HEK293 (cell line): ENCODE measurements around the gene PCDH9.

Experiments used
- CTCF ChIA-PET: fragments of 350-600 bp; formaldehyde crosslinking; extraction: SDS; loops from one replicate; lab custom pipeline; 2021; ENCODE audit warnings: antibody characterized with exemption; lab: Yijun Ruan, JAX
- POLR2A ChIA-PET: fragments of 300-600 bp; formaldehyde crosslinking; extraction: SDS; loops from one replicate; lab custom pipeline; 2020; ENCODE audit warnings: antibody characterized with exemption, inconsistent platforms; lab: Yijun Ruan, JAX
- H3K27ac ChIP-seq: fragments of 200-500 bp; sonication (Bioruptor generic); 2 replicates; pipeline ENCODE4 v1.5.1; 2014; ENCODE audit warnings: low read depth, low read length, control low read depth, inconsistent platforms; ENCODE audit errors: extremely low read depth
- H3K36me3 ChIP-seq, 2 experiments: fragments of 200-500 bp in 1 of 2; sonication (Bioruptor generic) in 1 of 2; 1 replicate in 1 of 2; 2 replicates in 1 of 2; pipeline ENCODE4 v1.5.1; 2014 to 2017; ENCODE audit warnings: inconsistent platforms in 2 of 2, low read length in 2 of 2; ENCODE audit not compliant: control insufficient read depth in 2 of 2, insufficient read depth in 1 of 2
- H3K4me1 ChIP-seq: fragments of 200-500 bp; sonication (Bioruptor generic); 2 replicates; pipeline ENCODE4 v1.5.1; 2014; ENCODE audit warnings: mild to moderate bottlenecking, low read length, inconsistent platforms; ENCODE audit not compliant: control insufficient read depth, insufficient read depth
- H3K4me3 ChIP-seq: 2 replicates; pipeline ENCODE4 v1.5.1; 2011; ENCODE audit warnings: low read depth, mild to moderate bottlenecking, control low read depth, low read length, moderate library complexity
- H3K9me3 ChIP-seq: fragments of 200-500 bp; sonication (Bioruptor generic); 2 replicates; pipeline ENCODE4 v1.5.1; 2014; ENCODE audit warnings: low read depth, low read length, inconsistent platforms; ENCODE audit not compliant: control insufficient read depth, insufficient read depth
- GLI2 ChIP-seq: fragments of 450-650 bp; formaldehyde crosslinking; IDR thresholded peaks from 2 replicates; pipeline ENCODE4; 2017; ENCODE audit warnings: missing biosample characterization, missing genetic modification characterization, low read depth, borderline replicate concordance
- RBAK ChIP-seq: fragments of 450-650 bp; formaldehyde crosslinking; IDR thresholded peaks from 2 replicates; pipeline ENCODE4 v1.5.1; 2016; ENCODE audit warnings: missing biosample characterization, missing genetic modification characterization
- TCF7L2 ChIP-seq: IDR thresholded peaks from 2 replicates; pipeline ENCODE4 v1.6.1; 2011; ENCODE audit warnings: low read depth, mild to moderate bottlenecking, inconsistent platforms, low read length, moderate library complexity, borderline replicate concordance
- YY1 ChIP-seq: fragments of 450-650 bp; formaldehyde crosslinking; IDR thresholded peaks from 2 replicates; pipeline ENCODE4 v1.5.1; 2018; ENCODE audit warnings: missing biosample characterization, missing genetic modification characterization
- ZBTB20 ChIP-seq: fragments of 450-650 bp; formaldehyde crosslinking; IDR thresholded peaks from 2 replicates; pipeline ENCODE4 v1.5.1; 2016; ENCODE audit warnings: missing biosample characterization, missing genetic modification characterization
- ZBTB48 ChIP-seq: fragments of 450-650 bp; formaldehyde crosslinking; IDR thresholded peaks from 2 replicates; pipeline ENCODE4 v1.5.1; 2016; ENCODE audit warnings: missing biosample characterization, missing genetic modification characterization
- ZBTB6 ChIP-seq: fragments of 450-650 bp; formaldehyde crosslinking; IDR thresholded peaks from 2 replicates; pipeline ENCODE4 v1.5.1; 2017; ENCODE audit warnings: missing biosample characterization, missing genetic modification characterization
- ZNF121 ChIP-seq: fragments of 450-650 bp; formaldehyde crosslinking; IDR thresholded peaks from 2 replicates; pipeline ENCODE4 v1.5.1; 2016; ENCODE audit warnings: missing biosample characterization, missing genetic modification characterization
- ZNF184 ChIP-seq: fragments of 450-650 bp; IDR thresholded peaks from 2 replicates; pipeline ENCODE4 v1.5.1; 2018; ENCODE audit warnings: missing biosample characterization, mild to moderate bottlenecking, missing genetic modification characterization
- ZNF211 ChIP-seq: fragments of 450-650 bp; formaldehyde crosslinking; IDR thresholded peaks from 2 replicates; pipeline ENCODE4 v1.5.1; 2016; ENCODE audit warnings: low read depth, missing biosample characterization, missing genetic modification characterization
- ZNF248 ChIP-seq: fragments of 450-650 bp; formaldehyde crosslinking; IDR thresholded peaks from 2 replicates; pipeline ENCODE4 v1.5.1; 2017; ENCODE audit warnings: missing biosample characterization, missing genetic modification characterization
- ZNF266 ChIP-seq: fragments of 450-650 bp; formaldehyde crosslinking; IDR thresholded peaks from 2 replicates; pipeline ENCODE4 v1.5.1; 2016; ENCODE audit warnings: missing biosample characterization, missing genetic modification characterization, low read depth
- ZNF426 ChIP-seq: fragments of 450-650 bp; formaldehyde crosslinking; IDR thresholded peaks from 2 replicates; pipeline ENCODE4 v1.5.1; 2017; ENCODE audit warnings: missing biosample characterization, missing genetic modification characterization, mild to moderate bottlenecking, inconsistent platforms, moderate library complexity
- ZNF433 ChIP-seq: fragments of 450-650 bp; formaldehyde crosslinking; IDR thresholded peaks from 2 replicates; pipeline ENCODE4 v1.5.1; 2016; ENCODE audit warnings: missing biosample characterization, missing genetic modification characterization, low read depth
- ZNF473 ChIP-seq: fragments of 450-650 bp; formaldehyde crosslinking; IDR thresholded peaks from 2 replicates; pipeline ENCODE4 v1.5.1; 2017; ENCODE audit warnings: missing biosample characterization, missing genetic modification characterization
- ZNF521 ChIP-seq: fragments of 450-650 bp; formaldehyde crosslinking; IDR thresholded peaks from 2 replicates; pipeline ENCODE4 v1.5.1; 2017; ENCODE audit warnings: missing biosample characterization, mild to moderate bottlenecking, missing genetic modification characterization
- ZNF530 ChIP-seq: fragments of 450-650 bp; formaldehyde crosslinking; IDR thresholded peaks from 2 replicates; pipeline ENCODE4 v1.5.1; 2016; ENCODE audit warnings: low read depth, missing biosample characterization, missing genetic modification characterization
- ZNF621 ChIP-seq: fragments of 450-650 bp; formaldehyde crosslinking; IDR thresholded peaks from 2 replicates; pipeline ENCODE4 v1.5.1; 2017; ENCODE audit warnings: missing biosample characterization, missing genetic modification characterization
- ZNF677 ChIP-seq: fragments of 450-650 bp; IDR thresholded peaks from 2 replicates; pipeline ENCODE4 v1.5.0; 2018; ENCODE audit warnings: missing biosample characterization, mild to moderate bottlenecking, missing genetic modification characterization, moderate library complexity
- ZNF791 ChIP-seq: fragments of 450-650 bp; formaldehyde crosslinking; IDR thresholded peaks from 2 replicates; pipeline ENCODE4 v1.5.1; 2016; ENCODE audit warnings: missing biosample characterization, missing genetic modification characterization
- ZNF792 ChIP-seq: fragments of 450-650 bp; formaldehyde crosslinking; IDR thresholded peaks from 2 replicates; pipeline ENCODE4 v1.5.1; 2016; ENCODE audit warnings: missing biosample characterization, missing genetic modification characterization
- ZNF843 ChIP-seq: fragments of 450-650 bp; formaldehyde crosslinking; IDR thresholded peaks from 2 replicates; pipeline ENCODE4 v1.5.1; 2016; ENCODE audit warnings: missing biosample characterization, missing genetic modification characterization
- ZXDB ChIP-seq: fragments of 450-650 bp; formaldehyde crosslinking; IDR thresholded peaks from 2 replicates; pipeline ENCODE4 v1.5.1; 2016; ENCODE audit warnings: missing biosample characterization, missing genetic modification characterization
- TF ChIP-seq, protein P1 (sequence below): fragments of 450-650 bp; formaldehyde crosslinking; IDR thresholded peaks from 2 replicates; pipeline ENCODE4 v1.5.1; 2016; ENCODE audit warnings: missing biosample characterization, missing genetic modification characterization
- TF ChIP-seq, protein P2 (sequence below): fragments of 450-650 bp; formaldehyde crosslinking; IDR thresholded peaks from 2 replicates; pipeline ENCODE4 v1.5.1; 2016; ENCODE audit warnings: missing biosample characterization, missing genetic modification characterization

Gene PCDH9

GRCh38 chr13:66951426-66951825, 278.7 kb downstream of the PCDH9 start:
- Histone ChIP-seq H3K27ac (no peak overlapping the region), H3K4me3 (no peak overlapping the region), H3K9me3 (no peaks in the 10 kb centered on the region), H3K4me1 (no peaks in the 10 kb centered on the region), H3K36me3 (no peaks in the 10 kb centered on the region)
- CTCF ChIA-PET = no interaction called here
- TF ChIP-seq ZNF530 (tag by site-specific recombination) (no peak), ZBTB48 (tag by site-specific recombination) (no peak), ZNF473 (tag by site-specific recombination) (no peak), ZNF184 (no peak), ZNF621 (no peak), GLI2 (tag by site-specific recombination) (no peak), ZNF521 (tag by site-specific recombination) (no peak), ZNF426 (no peak), ZNF248 (tag by site-specific recombination) (no peak), ZNF433 (tag by site-specific recombination) (no peak), ZBTB6 (tag by site-specific recombination) (no peak), ZXDB (tag by site-specific recombination) (no peak), ZNF121 (tag by site-specific recombination) (no peak)
- POLR2A ChIA-PET = no interaction called here

DNA sequence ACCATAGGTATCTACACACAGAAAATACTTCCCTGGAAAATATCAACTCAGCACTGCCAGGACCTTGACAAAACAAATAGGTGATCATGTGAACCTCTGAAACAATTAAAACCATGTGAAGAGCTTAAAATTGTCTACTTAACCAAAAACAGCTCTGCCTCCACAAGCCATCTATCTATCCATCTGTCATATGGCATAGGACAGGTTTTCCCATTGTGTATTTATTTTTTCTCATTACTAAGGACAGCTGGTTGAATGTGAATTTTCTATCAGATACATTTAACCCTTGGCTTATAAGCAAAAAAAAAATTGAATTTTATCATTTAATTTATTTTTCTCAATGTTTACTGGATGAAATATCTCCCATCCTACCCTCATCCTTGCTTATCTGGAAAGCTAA, 279.5 kb downstream of the PCDH9 start:
- H3K4me1 ChIP-seq = no peaks in the 10 kb centered on the region
- H3K4me3 ChIP-seq = no peak overlapping the region
- H3K36me3 ChIP-seq = no peaks in the 10 kb centered on the region
- H3K27ac ChIP-seq = no peak overlapping the region
- ChIA-PET CTCF (no interaction called here), POLR2A (no interaction called here)
- TF ChIP-seq TCF7L2 (0 out of 2 replicates have a peak, but pooled peaks have one; percentile 23), ZNF211 (tag by site-specific recombination) (no peak)
- H3K9me3 ChIP-seq = no peaks in the 10 kb centered on the region

DNA sequence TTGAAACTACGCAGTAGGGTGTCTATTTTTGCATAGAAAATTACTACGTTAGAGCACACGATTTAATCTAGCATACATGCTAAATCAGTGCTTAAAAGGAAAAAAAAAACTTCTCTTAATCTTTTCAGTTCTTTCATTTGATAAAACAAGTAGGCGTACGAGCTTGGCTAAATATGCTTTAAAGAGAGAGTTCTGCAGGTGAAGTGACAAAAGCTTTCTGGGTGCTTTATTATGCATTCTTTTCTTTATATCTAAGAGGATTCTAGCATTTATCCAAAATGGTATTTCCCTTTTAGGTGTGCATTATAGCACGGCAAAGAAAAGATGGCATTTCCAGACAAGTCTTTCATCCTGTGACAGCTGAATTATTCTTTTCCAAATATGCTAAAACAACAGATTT, 281.2 kb downstream of the PCDH9 start:
- no peaks in the 10 kb centered on the region for H3K36me3 ChIP-seq
- H3K4me1 ChIP-seq = no peaks in the 10 kb centered on the region
- H3K27ac ChIP-seq = no peak overlapping the region
- H3K4me3 ChIP-seq = no peak overlapping the region
- ChIA-PET POLR2A (no interaction called here), CTCF (no interaction called here)
- H3K9me3 ChIP-seq = no peaks in the 10 kb centered on the region
- TF ChIP-seq RBAK (tag by site-specific recombination) (no peak), ZNF791 (tag by site-specific recombination) (no peak), ZNF677 (no peak), ZNF211 (tag by site-specific recombination) (no peak), YY1 (tag by site-specific recombination) (no peak), ZNF792 (tag by site-specific recombination) (no peak), ZNF843 (tag by site-specific recombination) (no peak), ZBTB20 (tag by site-specific recombination) (no peak), ZNF266 (tag by site-specific recombination) (no peak)
- TF ChIP-seq, protein P1, sequence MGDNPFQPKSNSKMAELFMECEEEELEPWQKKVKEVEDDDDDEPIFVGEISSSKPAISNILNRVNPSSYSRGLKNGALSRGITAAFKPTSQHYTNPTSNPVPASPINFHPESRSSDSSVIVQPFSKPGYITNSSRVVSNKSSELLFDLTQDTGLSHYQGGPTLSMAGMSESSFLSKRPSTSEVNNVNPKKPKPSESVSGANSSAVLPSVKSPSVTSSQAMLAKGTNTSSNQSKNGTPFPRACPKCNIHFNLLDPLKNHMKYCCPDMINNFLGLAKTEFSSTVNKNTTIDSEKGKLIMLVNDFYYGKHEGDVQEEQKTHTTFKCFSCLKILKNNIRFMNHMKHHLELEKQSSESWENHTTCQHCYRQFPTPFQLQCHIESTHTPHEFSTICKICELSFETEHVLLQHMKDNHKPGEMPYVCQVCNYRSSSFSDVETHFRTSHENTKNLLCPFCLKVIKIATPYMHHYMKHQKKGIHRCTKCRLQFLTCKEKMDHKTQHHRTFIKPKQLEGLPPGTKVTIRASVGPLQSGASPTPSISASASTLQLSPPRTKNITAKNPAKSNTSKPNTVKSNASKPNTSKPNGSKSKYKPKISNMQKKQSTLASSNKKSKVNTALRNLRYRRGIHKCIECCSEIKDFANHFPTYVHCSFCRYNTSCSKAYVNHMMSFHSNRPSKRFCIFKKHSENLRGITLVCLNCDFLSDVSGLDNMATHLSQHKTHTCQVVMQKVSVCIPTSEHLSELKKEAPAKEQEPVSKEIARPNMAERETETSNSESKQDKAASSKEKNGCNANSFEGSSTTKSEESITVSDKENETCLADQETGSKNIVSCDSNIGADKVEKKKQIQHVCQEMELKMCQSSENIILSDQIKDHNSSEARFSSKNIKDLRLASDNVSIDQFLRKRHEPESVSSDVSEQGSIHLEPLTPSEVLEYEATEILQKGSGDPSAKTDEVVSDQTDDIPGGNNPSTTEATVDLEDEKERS (tag by site-specific recombination) = no peak
- TF ChIP-seq, protein P2, sequence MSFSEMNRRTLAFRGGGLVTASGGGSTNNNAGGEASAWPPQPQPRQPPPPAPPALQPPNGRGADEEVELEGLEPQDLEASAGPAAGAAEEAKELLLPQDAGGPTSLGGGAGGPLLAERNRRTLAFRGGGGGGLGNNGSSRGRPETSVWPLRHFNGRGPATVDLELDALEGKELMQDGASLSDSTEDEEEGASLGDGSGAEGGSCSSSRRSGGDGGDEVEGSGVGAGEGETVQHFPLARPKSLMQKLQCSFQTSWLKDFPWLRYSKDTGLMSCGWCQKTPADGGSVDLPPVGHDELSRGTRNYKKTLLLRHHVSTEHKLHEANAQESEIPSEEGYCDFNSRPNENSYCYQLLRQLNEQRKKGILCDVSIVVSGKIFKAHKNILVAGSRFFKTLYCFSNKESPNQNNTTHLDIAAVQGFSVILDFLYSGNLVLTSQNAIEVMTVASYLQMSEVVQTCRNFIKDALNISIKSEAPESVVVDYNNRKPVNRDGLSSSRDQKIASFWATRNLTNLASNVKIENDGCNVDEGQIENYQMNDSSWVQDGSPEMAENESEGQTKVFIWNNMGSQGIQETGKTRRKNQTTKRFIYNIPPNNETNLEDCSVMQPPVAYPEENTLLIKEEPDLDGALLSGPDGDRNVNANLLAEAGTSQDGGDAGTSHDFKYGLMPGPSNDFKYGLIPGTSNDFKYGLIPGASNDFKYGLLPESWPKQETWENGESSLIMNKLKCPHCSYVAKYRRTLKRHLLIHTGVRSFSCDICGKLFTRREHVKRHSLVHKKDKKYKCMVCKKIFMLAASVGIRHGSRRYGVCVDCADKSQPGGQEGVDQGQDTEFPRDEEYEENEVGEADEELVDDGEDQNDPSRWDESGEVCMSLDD (tag by site-specific recombination) = no peak
